ENCODE data around the gene CHD5. TPM values are rescaled to one million over a fixed set of nuclear protein-coding genes. Genes with fewer than 3 reads are reported as not detected.
A peak's percentile ranks its signal among the peaks of the same experiment; 100 is the strongest.

CHD5 gene
- polyA plus RNA-seq, 1 donor from 2014 or later = not detected

DNA sequence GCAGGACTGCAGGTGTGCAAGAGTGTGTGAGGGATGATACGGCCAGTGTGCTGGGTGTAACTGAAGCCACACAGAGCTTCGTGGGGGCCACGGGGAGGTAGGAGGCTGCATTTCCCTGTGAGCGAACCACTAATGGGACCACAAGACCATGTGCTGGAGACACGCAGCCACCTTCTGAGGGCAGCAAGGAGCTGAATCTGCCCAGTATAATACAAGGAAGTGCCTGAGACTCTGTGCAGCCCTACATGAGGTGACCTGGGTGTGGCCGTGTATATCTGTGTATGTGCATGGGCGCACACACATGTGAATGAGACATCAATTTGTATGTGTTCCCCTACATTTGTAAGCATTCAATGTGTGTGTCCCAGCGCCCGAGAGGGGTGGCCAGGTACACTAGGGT is 50.8 kb downstream of the CHD5 start:
- no peaks in the 10 kb centered on the region for H3K36me3 Mint-ChIP-seq
- H3K9me3 Mint-ChIP-seq = peaks cover 6 to 8% (median 8%) of the 10 kb centered on the region in 3 donors
- H3K4me3 Mint-ChIP-seq = peak overlapping the region in 1 of 4 donors; percentile 74
- H3K27me3 Mint-ChIP-seq = peaks cover 11% of the 10 kb centered on the region
- H3K4me1 Mint-ChIP-seq = peaks cover 0 to 5% (median 0%) of the 10 kb centered on the region in 3 donors
- H3K27ac Mint-ChIP-seq = no peak overlapping the region

DNA sequence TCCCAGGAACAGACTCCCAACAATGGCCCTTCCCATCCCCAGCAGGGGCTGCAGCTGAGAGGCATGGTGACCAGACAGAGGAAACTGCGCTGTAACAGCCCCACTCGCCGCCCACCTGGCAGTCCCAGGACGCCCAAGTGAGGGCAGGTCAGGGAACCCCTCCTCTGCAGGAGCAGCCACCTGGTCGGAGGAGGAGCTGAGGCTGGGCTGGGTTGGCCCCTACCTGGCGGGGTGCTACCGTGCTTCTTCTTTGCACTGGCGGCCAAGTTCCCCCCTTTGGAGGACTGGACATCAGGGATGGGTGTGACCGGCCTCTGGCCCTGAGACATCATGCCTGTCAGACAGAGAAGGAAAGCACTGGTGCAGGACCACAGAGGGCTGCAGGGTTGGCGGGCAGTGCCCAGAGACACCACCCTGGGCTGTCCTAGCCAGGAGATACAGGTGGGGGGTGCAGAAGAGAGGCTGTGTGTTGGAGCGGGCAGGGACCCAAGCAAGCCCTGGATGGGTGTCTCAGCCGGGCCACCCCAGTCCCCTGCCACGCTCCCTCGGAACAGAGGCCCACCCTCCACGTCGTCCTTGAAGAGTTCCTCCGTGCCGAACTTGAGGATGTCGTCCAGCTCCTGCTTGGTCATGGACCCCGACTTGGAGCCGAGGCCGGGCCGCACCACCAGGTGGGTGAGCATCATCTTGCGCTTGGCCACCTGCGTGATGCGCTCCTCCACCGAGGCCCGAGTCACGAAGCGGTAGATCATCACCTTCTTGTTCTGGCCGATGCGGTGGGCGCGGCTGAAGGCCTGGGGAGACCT is 51.6 kb downstream of the CHD5 start:
- Mint-ChIP-seq H3K36me3 (no peaks in the 10 kb centered on the region), H3K27ac (no peak overlapping the region), H3K27me3 (peaks cover 11% of the 10 kb centered on the region), H3K4me3 (peak overlapping the region in 1 of 4 donors; percentile 79), H3K4me1 (peaks cover 0 to 5% (median 0%) of the 10 kb centered on the region in 3 donors), H3K9me3 (peaks cover 6 to 8% (median 8%) of the 10 kb centered on the region in 3 donors)

DNA sequence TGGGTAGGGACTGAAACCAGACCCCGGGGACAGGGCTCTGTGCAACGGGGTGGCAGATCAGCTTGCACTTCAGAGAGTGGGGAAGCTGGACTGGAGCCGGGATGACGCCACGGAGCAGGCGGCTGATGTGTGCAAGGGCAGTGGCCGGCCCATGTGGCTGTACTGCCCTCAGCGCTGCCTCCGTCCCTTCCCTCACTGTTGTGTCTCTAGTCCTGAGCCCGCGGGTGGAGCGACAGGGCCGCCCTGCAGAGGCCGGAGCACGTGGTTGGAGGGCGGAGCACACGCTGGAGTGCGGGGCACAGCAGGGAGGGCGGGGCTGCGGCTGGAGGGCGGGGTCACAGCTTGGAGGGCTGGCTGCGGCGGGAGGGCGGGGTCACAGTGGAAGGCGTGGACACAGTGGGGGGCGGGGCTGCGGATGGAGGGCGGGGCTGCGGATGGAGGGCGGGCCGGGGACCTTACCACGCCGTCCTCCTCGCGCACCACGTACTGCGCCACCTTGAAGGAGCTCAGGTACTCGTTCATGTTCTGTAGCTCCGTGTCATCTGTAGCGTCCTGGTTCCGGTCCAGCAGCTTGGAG is 52.4 kb downstream of the CHD5 start:
- Mint-ChIP-seq H3K27me3 (peaks cover 11% of the 10 kb centered on the region), H3K9me3 (peaks cover 5 to 8% (median 8%) of the 10 kb centered on the region in 3 donors), H3K36me3 (no peaks in the 10 kb centered on the region), H3K4me3 (peak overlapping the region in 1 of 4 donors; percentile 79), H3K4me1 (peaks cover 0 to 5% (median 0%) of the 10 kb centered on the region in 3 donors), H3K27ac (no peak overlapping the region)

DNA sequence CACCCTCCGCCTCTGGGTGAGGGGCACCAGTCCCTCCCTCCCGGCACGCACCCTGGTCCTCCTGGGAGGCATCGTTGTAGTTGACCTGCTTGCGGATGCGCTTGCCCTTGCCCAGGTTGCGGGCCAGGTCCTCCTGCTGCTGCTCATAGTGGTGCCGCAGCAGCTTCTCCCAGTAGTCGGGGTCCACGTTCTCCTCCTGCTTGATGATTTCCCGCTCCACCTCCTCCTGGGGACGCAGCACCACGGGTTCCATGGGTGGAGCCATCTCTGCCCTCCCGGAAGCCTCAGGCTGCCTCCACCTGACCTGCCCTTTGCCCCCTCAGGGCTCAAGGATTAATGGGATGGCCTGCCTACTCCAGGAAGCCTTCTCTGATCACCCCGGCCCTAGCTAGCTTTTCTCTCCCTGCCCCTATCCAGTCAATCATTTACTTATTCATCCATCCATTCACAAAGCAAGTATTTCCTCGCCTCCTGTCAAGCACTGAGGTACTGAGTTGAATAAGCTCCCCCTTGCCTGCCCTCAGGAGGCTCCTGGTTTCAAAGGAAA is 53.5 kb downstream of the CHD5 start:
- Mint-ChIP-seq H3K36me3 (no peaks in the 10 kb centered on the region), H3K27me3 (peaks cover 11% of the 10 kb centered on the region), H3K27ac (no peak overlapping the region), H3K9me3 (peaks cover 0 to 1% (median 0%) of the 10 kb centered on the region in 3 donors), H3K4me1 (peaks cover 0 to 4% (median 0%) of the 10 kb centered on the region in 3 donors), H3K4me3 (peak overlapping the region in 1 of 4 donors; percentile 75)

DNA sequence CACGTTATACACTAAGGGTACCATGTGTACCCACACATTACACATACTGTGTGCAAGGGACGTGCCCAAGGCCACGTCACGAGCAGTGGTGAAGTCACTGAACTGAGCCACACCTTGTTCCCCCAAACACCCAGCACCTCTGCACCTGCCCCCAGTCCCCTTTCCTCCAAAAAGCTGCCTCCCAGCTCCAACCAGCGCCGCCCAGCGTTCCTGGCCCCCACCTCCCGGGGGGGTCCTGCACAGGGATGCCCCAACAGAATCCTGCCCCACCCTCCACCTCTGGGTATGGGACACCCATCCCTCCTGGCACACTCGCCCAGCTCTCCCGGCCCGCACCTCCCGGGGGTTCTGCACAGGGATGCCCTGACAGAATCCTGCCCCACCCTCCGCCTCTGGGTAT is 54.1 kb downstream of the CHD5 start:
- H3K9me3 Mint-ChIP-seq = peaks cover 0 to 1% (median 0%) of the 10 kb centered on the region in 3 donors
- H3K27ac Mint-ChIP-seq = peak overlapping the region in 1 of 3 donors; percentile 58

DNA sequence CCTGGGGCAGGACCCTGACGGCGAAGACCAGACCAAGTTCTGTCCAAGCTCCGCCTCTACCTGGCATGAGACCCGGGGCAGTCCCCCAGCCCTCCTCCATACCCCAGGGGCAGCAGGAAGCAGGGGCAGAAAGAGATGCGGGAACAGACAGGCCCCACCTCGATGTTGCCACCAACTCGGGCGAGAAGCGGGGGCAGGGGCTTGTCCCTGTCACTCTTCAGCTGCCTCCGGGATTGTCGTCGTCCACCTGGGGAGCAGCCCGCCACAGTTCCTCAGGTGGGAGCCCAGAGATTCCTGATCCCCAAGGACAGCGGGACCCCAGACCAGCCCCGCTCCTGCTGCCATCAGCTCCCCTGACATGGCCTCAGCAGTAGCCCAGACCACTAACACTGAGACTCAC is 54.8 kb downstream of the CHD5 start:
- no peak overlapping the region for H3K4me3 Mint-ChIP-seq
- peaks cover 0 to 1% (median 0%) of the 10 kb centered on the region in 3 donors for H3K9me3 Mint-ChIP-seq
- peak overlapping the region in 1 of 3 donors; percentile 58 for H3K27ac Mint-ChIP-seq
- no peaks in the 10 kb centered on the region for H3K36me3 Mint-ChIP-seq
- peaks cover 11% of the 10 kb centered on the region for H3K27me3 Mint-ChIP-seq
- H3K4me1 Mint-ChIP-seq = peaks cover 0 to 4% (median 0%) of the 10 kb centered on the region in 3 donors

More for the DNA sequence above, 54.1 kb downstream of the CHD5 start:
- Mint-ChIP-seq H3K36me3 (no peaks in the 10 kb centered on the region), H3K27me3 (peaks cover 11% of the 10 kb centered on the region), H3K4me1 (peaks cover 0 to 4% (median 0%) of the 10 kb centered on the region in 3 donors), H3K4me3 (peak overlapping the region in 1 of 4 donors; percentile 5)

DNA sequence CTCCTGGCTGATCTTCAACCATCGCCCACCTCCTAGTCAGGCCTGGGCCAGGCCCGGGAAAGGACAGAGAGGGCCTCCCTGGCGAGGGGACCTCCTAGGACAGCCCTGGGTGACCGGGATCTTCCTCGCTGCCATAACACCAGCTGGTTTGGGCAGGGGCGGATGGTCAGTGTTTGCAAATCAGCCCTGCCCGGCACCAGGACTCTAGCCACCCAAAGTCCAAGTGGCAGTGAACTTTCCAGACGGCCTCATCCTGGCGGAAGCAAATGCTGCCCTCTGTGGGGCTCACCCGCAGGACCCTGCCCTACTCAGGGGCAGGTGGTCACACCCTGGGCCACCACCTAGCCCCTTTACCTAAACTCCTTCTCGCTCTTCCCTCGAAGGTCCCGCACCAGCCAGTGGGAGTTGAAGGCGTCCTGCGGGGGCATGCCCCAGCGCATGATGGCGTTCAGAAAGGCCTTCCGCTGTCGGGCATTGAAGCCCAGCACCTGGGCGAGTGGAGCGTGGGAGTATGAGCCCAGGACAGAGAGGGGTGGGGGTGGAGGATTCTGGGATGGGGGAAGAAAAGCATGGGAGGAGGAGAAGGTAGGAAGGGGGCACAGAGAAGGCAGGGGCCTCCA is 55.3 kb downstream of the CHD5 start:
- peaks cover 0 to 4% (median 0%) of the 10 kb centered on the region in 3 donors for H3K4me1 Mint-ChIP-seq
- H3K27me3 Mint-ChIP-seq = peaks cover 11% of the 10 kb centered on the region
- H3K4me3 Mint-ChIP-seq = no peak overlapping the region
- peaks cover 0 to 1% (median 1%) of the 10 kb centered on the region in 3 donors for H3K9me3 Mint-ChIP-seq
- no peaks in the 10 kb centered on the region for H3K36me3 Mint-ChIP-seq
- H3K27ac Mint-ChIP-seq = no peak overlapping the region

DNA sequence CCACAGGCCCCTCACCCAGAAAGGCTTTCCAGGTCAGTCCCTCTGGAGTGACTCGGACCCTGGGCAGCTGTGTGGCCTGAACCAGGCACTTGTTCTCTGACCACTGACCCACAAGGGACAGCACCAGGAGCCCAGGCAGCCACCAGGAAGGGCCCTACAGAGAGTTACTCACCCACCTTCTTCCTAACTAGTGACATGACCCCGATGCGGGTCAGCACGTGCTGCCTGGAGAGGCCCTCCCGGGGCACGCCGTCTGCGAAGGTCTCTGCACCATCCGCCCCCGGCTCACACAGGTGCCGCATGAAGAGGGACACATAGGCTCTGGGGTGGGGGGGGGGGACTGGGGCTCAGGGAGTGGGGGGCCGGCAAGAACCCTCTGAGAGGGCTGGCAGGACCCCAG is 55.8 kb downstream of the CHD5 start:
- peaks cover 11% of the 10 kb centered on the region for H3K27me3 Mint-ChIP-seq
- H3K4me3 Mint-ChIP-seq = no peak overlapping the region
- peaks cover 0 to 4% (median 0%) of the 10 kb centered on the region in 3 donors for H3K4me1 Mint-ChIP-seq
- H3K9me3 Mint-ChIP-seq = peaks cover 0 to 1% (median 1%) of the 10 kb centered on the region in 3 donors
- H3K36me3 Mint-ChIP-seq = no peaks in the 10 kb centered on the region
- H3K27ac Mint-ChIP-seq = no peak overlapping the region

DNA sequence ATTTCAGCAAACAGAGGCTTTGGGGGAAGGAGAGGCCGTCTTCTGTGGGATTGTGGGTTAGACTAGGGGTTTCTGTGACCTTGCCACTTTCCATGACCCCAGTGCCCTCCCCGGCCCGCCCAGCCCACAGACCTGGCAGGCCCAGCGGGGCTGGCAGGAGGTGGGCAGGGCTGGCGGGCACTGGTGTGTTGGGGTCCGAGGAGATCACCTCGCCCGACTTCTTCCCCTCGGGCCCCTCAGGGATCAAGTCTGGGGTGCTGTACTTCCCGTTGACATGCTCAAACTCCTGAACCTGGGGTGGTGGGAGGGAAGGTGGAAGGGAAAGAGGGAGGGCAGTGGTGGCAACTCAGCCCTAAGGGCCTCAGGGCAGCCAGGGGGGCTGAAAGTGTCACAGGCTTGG is 56.3 kb downstream of the CHD5 start:
- peaks cover 0 to 1% (median 1%) of the 10 kb centered on the region in 3 donors for H3K9me3 Mint-ChIP-seq
- no peak overlapping the region for H3K27ac Mint-ChIP-seq
- peaks cover 11% of the 10 kb centered on the region for H3K27me3 Mint-ChIP-seq
- peaks cover 0 to 4% (median 0%) of the 10 kb centered on the region in 3 donors for H3K4me1 Mint-ChIP-seq
- H3K36me3 Mint-ChIP-seq = no peaks in the 10 kb centered on the region
- H3K4me3 Mint-ChIP-seq = no peak overlapping the region

DNA sequence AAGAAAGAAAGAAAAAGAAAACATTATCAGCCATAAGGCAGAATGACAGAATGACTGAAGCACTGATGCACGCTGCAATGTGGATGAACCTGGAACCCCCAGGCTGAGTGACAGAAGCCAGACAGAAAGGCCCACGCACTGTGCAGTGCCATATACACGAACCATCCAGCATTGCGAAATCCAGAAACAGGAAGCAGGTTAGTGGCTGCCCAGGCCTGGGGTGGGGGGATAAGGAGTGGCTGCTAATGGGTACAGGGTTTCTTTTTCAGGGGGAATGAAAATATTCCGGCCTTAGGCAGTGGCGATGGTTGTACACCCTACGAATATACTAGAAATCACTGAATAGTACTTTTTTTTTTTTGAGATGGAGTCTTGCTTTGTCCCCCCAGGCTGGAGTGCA is 57.0 kb downstream of the CHD5 start:
- peaks cover 0 to 4% (median 1%) of the 10 kb centered on the region in 3 donors for H3K9me3 Mint-ChIP-seq
- H3K27me3 Mint-ChIP-seq = peaks cover 11% of the 10 kb centered on the region
- peaks cover 0 to 4% (median 0%) of the 10 kb centered on the region in 3 donors for H3K4me1 Mint-ChIP-seq
- H3K36me3 Mint-ChIP-seq = no peaks in the 10 kb centered on the region
- H3K4me3 Mint-ChIP-seq = no peak overlapping the region
- no peak overlapping the region for H3K27ac Mint-ChIP-seq

DNA sequence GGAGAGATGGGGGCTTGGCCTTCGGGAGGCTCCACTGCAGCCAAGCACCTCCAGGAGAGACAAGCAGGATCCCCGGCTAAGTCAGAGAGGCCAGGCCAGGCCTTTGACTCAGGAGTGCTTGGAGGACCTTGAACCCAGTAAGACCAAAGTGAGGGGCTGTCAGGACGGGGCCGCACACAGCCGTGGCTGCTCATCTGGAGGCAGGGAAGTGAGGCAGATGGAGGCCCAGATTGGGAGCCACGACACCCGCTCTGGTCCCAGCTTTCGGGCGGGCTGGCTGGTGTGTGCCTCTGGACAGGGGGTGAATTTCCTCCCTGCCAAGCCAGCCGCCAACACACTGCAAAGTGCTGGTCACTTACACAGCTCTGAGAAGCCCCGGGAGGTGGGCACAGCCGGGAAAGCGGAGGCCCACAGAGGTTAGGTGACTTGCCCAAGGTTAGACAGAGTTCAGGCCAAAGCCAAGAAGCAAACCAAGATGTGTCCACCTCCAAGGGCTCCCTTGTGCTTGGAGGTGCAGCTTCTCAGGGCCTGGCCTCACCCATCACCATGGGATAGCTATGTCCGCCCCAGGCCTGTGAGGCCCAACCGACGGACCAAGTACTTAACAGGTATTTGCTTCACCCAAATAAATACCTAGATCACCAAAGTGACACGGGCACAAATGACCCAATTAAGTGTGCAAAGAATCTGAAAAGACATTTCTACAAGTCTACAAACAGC is 58.3 kb downstream of the CHD5 start:
- H3K27me3 Mint-ChIP-seq = peaks cover 8% of the 10 kb centered on the region
- H3K9me3 Mint-ChIP-seq = peaks cover under 1 to 4% (median 3%) of the 10 kb centered on the region in 3 donors
- H3K4me1 Mint-ChIP-seq = peaks cover 0 to 3% (median 0%) of the 10 kb centered on the region in 3 donors
- H3K36me3 Mint-ChIP-seq = no peaks in the 10 kb centered on the region
- no peak overlapping the region for H3K4me3 Mint-ChIP-seq
- H3K27ac Mint-ChIP-seq = no peak overlapping the region

DNA sequence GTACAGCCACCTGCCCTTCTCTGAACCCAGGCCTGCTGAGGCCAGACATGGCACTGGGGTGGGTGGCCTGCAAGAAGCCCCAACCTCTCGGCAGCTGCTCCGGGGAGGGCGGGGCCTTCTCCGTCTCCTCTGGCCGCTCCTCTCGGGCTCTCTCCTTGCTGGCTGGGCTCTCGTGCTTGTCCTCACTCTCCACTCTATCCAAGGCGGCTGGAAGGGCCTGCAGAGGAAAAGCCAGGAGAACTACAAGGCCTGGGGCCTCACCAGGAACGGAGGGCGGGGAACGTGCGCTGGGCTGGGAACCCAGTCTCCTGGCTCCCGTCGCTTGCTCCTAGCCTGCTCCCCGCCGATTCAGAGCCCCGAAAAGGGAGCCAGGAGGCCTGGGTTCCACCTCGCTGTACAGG is 59.1 kb downstream of the CHD5 start:
- Mint-ChIP-seq H3K9me3 (peaks cover 0 to 11% (median 4%) of the 10 kb centered on the region in 3 donors), H3K4me3 (no peak overlapping the region), H3K27ac (no peak overlapping the region), H3K27me3 (peaks cover 8% of the 10 kb centered on the region), H3K36me3 (no peaks in the 10 kb centered on the region), H3K4me1 (peaks cover 0 to 2% (median 0%) of the 10 kb centered on the region in 3 donors)

DNA sequence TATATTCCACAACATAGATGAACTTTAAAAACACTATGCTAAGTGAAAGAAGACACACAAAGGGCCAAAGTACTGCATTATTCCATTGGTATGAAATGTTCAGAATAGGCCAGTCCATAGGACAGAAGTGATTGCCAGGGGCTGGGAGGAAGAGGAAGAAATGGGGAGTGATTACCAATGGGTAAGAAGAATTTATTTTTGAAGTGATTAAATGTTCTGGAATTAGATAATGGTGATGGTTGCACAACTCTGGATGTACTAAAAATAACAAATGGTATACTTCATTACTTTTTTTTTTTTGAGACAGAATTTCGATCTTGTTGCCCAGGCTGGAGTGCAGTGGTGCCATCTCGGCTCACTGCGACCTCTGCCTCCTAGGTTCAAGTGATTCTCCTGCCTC is 61.7 kb downstream of the CHD5 start:
- H3K36me3 Mint-ChIP-seq = no peaks in the 10 kb centered on the region
- peak overlapping the region in 1 of 3 donors; percentile 36 for H3K27ac Mint-ChIP-seq
- H3K4me1 Mint-ChIP-seq = peaks cover 0 to 2% (median 0%) of the 10 kb centered on the region in 3 donors
- H3K9me3 Mint-ChIP-seq = peaks cover 0 to 12% (median 4%) of the 10 kb centered on the region in 3 donors
- H3K27me3 Mint-ChIP-seq = no peaks in the 10 kb centered on the region
- no peak overlapping the region for H3K4me3 Mint-ChIP-seq

DNA sequence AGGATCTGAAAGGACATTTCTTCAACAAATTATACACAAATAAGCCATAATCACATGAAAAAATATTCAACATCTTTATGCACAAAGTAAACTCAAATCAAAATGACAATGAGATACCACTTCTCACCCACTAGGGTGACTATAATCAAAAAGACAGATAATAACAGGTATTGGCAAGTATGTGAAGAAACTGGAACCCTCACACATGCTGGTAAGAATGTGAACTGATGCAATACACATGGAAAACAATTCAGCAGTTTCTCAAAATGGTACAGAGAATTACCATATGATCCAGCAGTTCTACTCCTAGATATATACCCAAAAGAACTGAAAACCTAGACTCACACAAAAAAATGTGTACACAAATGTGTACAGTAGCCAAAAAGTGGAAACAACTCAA is 62.5 kb downstream of the CHD5 start:
- Mint-ChIP-seq H3K4me3 (no peak overlapping the region), H3K27me3 (no peaks in the 10 kb centered on the region), H3K27ac (no peak overlapping the region), H3K36me3 (no peaks in the 10 kb centered on the region), H3K9me3 (peaks cover 0 to 12% (median 4%) of the 10 kb centered on the region in 3 donors), H3K4me1 (peaks cover 0 to 2% (median 0%) of the 10 kb centered on the region in 3 donors)

All from IgD-negative memory B cell (primary cell).